ENCODE data around the gene S100A5.

GRCh38 chr1:153487707-153488106 lies 53.0 kb downstream of the S100A5 start:
- TF ChIP-seq EZH2 (IDR thresholded peaks at IDR 0.05; ENCODE audit: insufficient read depth, poor library complexity, severe bottlenecking), result no peak
- no peak for TF ChIP-seq EZH2phosphoT487 (IDR thresholded peaks at IDR 0.05; ENCODE audit: insufficient read depth, low read depth)

Data from GM23248 (cell line).